Muscle layer of colon (tissue), 2 donors: Measurements from ENCODE around the gene GTF2A1.

Experiments used
- H3K27ac ChIP-seq: one replicate; pipeline ENCODE4 v1.7.0; 2013; ENCODE audit warnings: low read depth, mild to moderate bottlenecking, low read length, moderate library complexity
- H3K27me3 ChIP-seq, 2 donors: one replicate each; pipeline ENCODE4 v1.7.0; 2013; ENCODE audit warnings: low read length in 2 of 2, mild to moderate bottlenecking in 2 of 2; ENCODE audit not compliant: insufficient read depth in 2 of 2, control insufficient read depth in 1 of 2
- H3K36me3 ChIP-seq: one replicate; pipeline ENCODE4 v1.7.0; 2013; ENCODE audit warnings: mild to moderate bottlenecking, low read length; ENCODE audit not compliant: insufficient read depth
- H3K4me1 ChIP-seq: one replicate; pipeline ENCODE4 v1.7.0; 2013; ENCODE audit warnings: mild to moderate bottlenecking, low read length; ENCODE audit not compliant: insufficient read depth
- H3K4me3 ChIP-seq, 2 donors: one replicate each; pipeline ENCODE4 v1.7.0; 2013; ENCODE audit warnings: low read length in 2 of 2, low read depth in 1 of 2, mild to moderate bottlenecking in 1 of 2, moderate library complexity in 1 of 2
- H3K9ac ChIP-seq: one replicate; pipeline ENCODE4 v1.7.0; 2013; ENCODE audit warnings: low read length
- H3K9me3 ChIP-seq: one replicate; pipeline ENCODE4 v1.7.0; 2013; ENCODE audit warnings: mild to moderate bottlenecking, low read length
- donor health status: abdominal sarcoma.
- donor health status: Adenocarcinoma of cecum.

The GTF2A1 gene

DNA sequence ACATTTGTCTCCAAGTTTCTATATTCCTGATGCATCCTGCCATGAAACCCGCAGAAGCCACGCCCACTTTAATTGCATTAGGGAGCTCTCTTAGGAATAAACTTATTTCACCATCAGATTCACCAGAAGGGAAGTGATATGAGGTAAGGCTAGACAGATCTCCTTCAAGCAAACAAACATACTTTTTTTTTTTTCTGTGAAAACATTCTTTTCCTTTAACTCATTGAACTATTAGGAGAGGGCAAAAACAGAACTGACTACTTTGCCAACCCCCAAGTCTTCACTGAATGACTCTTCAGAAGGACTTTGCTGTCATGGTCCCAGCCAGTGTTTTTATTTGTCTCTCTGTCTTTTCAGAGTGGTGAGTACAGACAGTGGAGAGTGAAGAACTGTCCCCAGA is 48.4 kb downstream of the GTF2A1 start:
- Histone ChIP-seq H3K4me3 (no peak overlapping the region), H3K27me3 (no peaks in the 10 kb centered on the region), H3K9ac (no peak overlapping the region), H3K36me3 (no peaks in the 10 kb centered on the region), H3K4me1 (peaks cover 6% of the 10 kb centered on the region), H3K9me3 (no peaks in the 10 kb centered on the region), H3K27ac (no peak overlapping the region)

DNA sequence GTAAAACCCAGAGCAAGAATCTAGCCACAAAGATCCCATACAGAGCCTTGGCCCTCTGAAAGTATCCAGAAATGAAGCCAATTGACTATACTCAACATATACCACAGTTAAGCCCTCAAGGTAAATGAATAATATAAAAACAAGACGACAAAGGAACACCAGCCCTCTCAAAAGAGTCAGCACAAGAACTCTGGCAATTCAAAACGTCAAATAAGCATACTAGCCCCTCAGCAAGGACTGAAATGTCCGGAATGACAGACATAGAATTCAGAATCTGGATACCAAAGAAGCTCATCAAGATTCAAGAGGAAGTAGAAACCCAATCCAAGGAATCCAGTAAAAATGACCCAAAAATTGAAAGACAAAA is 49.9 kb downstream of the GTF2A1 start:
- Histone ChIP-seq H3K36me3 (no peaks in the 10 kb centered on the region), H3K9me3 (no peaks in the 10 kb centered on the region), H3K4me3 (peak overlapping the region in 1 of 2 donors; percentile 83), H3K4me1 (peaks cover 6% of the 10 kb centered on the region), H3K9ac (peak overlapping the region; percentile 47), H3K27me3 (no peaks in the 10 kb centered on the region), H3K27ac (no peak overlapping the region)

DNA sequence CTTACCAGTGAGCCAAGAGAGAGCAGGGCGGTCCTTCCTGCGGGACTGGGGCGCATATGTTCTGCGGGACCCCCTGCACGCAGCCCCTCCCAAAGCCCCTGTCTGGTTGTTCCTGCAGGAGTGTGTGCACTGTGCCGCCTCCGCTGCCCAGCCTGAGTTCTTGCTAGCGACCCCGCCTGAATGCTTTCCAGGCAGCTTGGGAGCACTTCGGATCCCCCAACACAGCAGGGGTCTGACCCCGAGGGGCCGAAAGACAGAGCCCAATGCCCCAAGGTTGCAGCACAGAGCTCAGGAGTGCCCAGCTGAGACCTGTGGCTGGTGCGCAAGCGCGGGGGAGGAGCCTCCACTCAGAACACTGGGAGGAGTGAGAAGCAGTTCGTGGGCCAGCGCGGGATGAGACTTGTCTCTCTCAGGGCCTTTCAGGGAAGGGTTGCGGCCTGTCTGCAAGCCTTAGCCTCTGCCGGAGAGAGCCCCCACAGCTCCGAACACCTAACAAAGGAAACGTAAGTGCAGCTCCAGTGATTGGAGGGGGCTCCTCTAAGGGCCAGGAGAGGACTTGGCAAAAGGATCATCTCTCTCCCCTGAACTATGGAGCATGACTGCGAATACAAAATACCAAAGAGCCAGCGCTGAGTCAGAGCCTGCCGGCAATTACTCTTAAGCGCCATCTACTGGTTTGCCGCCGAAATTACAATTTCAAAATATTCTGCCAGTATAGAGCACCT is 50.5 kb downstream of the GTF2A1 start:
- no peaks in the 10 kb centered on the region for H3K9me3 ChIP-seq
- H3K4me3 ChIP-seq, result peak overlapping the region; percentile 71 to 83
- H3K27me3 ChIP-seq, result no peaks in the 10 kb centered on the region
- peak overlapping the region; percentile 70 for H3K27ac ChIP-seq
- H3K4me1 ChIP-seq, result peaks cover 6% of the 10 kb centered on the region
- peak overlapping the region; percentile 77 for H3K9ac ChIP-seq
- H3K36me3 ChIP-seq, result no peaks in the 10 kb centered on the region

DNA sequence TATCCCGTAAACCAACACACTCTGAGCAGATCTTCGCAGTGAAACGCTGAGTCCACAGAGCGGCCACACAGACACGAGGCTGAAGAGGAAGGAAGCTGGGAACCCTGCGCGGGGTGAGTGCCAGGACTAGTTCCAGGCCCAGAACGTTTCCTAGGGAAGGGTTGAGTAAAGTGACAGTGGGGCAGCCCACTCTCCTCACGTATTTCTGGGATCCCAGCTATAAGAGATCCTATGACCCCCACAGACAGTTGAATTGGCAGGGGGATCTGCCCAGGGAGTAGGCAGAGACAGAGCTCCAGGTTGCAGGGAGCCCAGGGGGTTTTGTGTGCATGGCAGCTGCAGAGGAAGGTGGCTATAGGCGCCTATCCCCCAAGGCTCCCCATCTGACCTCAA is 51.1 kb downstream of the GTF2A1 start:
- Histone ChIP-seq H3K4me1 (peaks cover 6% of the 10 kb centered on the region), H3K36me3 (no peaks in the 10 kb centered on the region), H3K4me3 (peak overlapping the region; percentile 71 to 83), H3K27ac (peak overlapping the region; percentile 70), H3K9me3 (no peaks in the 10 kb centered on the region), H3K27me3 (no peaks in the 10 kb centered on the region), H3K9ac (peak overlapping the region; percentile 77)

DNA sequence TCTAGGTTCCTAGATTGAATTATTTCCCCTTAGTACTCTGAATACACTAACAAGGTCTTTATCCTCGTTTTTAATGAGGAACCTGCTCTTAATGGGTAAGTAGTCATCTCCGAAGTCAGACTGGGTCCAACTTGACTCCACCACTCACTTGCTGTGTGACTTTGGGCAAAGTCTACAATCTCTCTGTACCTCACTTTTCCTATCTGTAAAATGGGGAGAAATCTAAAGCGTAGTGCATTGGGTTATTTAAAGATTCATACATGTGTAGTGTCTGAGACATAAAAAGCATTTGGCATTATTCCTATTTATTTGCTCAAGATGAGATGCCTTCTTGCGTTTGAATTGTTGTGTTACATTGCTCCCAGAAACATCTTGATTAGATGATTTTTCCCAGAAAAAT is 51.5 kb downstream of the GTF2A1 start:
- Histone ChIP-seq H3K36me3 (no peaks in the 10 kb centered on the region), H3K9me3 (no peaks in the 10 kb centered on the region), H3K27me3 (no peaks in the 10 kb centered on the region), H3K4me3 (peak overlapping the region in 1 of 2 donors; percentile 83), H3K4me1 (peaks cover 6% of the 10 kb centered on the region), H3K27ac (peak overlapping the region; percentile 70), H3K9ac (peak overlapping the region; percentile 77)

DNA sequence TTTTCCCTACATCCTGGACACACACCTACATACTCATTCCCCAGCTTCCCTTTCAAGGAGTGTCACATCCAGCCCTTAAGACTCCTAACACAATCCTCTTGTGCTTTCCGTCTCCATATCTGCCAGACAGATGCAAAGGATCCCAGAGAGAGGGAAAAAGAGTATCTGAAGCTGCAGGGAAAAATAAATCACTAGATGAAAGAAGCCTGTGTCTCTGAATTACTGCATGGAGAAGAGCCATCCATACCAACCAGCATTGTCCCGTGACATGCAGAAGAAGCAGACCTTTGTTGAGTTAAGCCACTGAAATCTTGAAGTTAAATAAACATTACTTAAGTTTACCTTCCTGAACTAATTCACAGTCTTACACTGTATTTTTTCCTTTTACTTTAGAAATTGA is 54.6 kb downstream of the GTF2A1 start:
- H3K27me3 ChIP-seq, result no peaks in the 10 kb centered on the region
- peaks cover 6% of the 10 kb centered on the region for H3K4me1 ChIP-seq
- H3K4me3 ChIP-seq, result no peak overlapping the region
- no peaks in the 10 kb centered on the region for H3K36me3 ChIP-seq
- no peaks in the 10 kb centered on the region for H3K9me3 ChIP-seq
- H3K27ac ChIP-seq, result no peak overlapping the region
- H3K9ac ChIP-seq, result no peak overlapping the region

DNA sequence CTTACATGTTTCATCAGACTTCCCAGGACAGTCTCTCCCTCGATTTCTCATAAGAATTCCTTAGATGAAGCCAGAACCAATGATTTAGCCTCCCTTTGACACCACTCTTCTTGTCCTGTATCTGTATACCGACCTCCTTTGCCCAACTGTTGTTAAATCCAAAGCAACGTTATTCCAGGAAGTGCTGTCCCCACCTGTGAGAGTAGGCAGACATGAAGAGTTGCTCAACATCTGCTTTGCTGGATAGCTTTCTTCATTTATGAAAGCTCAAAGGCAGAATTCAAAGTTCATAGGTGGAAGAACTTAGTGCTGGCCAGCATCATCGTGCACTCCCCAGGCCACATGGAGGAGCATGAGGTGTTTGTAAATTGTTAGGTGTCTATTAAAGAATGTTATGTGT is 55.6 kb downstream of the GTF2A1 start:
- no peak overlapping the region for H3K9ac ChIP-seq
- no peaks in the 10 kb centered on the region for H3K27me3 ChIP-seq
- H3K4me1 ChIP-seq, result no peaks in the 10 kb centered on the region
- no peak overlapping the region for H3K27ac ChIP-seq
- H3K9me3 ChIP-seq, result no peaks in the 10 kb centered on the region
- H3K36me3 ChIP-seq, result no peaks in the 10 kb centered on the region
- H3K4me3 ChIP-seq, result no peak overlapping the region

DNA sequence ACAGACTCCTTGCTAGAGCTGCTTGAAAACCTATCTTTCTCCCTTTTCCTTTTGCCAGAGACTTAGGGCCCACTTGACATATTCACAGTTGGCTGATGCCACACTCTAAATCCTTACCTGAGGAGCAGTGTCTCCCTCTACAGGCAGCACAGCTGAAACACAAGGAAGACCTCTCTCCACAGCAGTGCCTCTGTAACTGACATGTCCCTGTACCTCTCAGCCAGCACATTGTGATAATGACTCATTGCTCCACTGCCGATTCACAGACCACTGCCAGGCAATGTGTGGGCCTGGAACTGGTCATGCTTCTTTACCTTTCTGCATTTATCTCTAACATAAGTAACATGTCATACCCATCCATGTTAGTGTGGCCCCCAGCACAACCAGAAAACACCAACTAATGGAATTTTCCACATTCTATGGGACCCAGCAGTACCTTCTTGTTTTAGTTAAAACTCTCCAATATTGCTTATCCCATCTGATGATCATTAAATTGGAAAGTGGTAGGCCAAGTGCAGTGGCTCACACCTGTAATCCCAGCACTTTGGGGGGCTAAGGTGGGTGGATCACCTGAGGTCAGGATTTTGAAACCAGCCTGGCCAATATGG is 56.5 kb downstream of the GTF2A1 start:
- no peak overlapping the region for H3K4me3 ChIP-seq
- H3K36me3 ChIP-seq, result no peaks in the 10 kb centered on the region
- no peak overlapping the region for H3K27ac ChIP-seq
- H3K9me3 ChIP-seq, result no peaks in the 10 kb centered on the region
- H3K27me3 ChIP-seq, result no peaks in the 10 kb centered on the region
- no peak overlapping the region for H3K9ac ChIP-seq
- H3K4me1 ChIP-seq, result no peaks in the 10 kb centered on the region

DNA sequence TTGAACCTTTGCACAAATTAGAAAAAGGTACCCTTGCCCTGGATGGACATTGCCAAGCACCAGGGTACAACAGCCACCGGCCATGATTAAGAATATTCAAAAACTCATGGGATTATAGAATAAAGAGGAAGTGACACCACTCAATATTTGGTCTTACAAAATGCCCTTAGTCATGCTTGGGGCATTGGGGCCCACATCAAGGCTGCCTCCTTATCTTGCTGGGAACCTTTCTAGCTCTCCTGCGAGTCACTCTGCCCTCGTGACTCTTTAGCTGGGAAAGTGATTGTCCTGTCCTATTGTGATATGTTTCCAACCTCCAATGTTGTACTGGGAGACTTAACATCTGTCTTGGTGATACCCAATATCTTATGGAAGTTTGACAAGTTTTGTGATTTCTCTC is 57.8 kb downstream of the GTF2A1 start:
- Histone ChIP-seq H3K27me3 (no peaks in the 10 kb centered on the region), H3K9me3 (no peaks in the 10 kb centered on the region), H3K27ac (no peak overlapping the region), H3K4me1 (no peaks in the 10 kb centered on the region), H3K36me3 (no peaks in the 10 kb centered on the region), H3K9ac (no peak overlapping the region), H3K4me3 (no peak overlapping the region)

DNA sequence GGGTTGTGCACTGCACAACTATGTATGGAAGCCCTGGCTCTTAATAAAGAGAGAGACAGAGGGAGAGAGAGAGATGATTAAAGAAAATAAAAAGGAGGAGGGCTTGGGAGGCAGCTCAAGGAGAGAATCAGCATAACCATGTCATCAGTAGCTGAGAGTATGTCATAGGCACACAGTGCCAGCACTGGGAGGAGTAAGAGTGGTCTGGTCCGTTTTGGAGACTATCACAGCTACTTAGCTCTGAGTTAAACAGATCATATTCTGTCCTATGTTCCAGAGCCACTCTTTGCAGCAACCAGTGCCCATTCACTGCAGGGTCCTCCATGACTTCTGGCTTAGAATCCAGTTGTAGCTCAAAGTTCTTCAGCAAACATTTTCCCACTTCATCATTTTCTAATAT is 59.0 kb downstream of the GTF2A1 start:
- Histone ChIP-seq H3K27ac (no peak overlapping the region), H3K9me3 (no peaks in the 10 kb centered on the region), H3K4me1 (no peaks in the 10 kb centered on the region), H3K9ac (no peak overlapping the region), H3K27me3 (no peaks in the 10 kb centered on the region), H3K36me3 (no peaks in the 10 kb centered on the region), H3K4me3 (no peak overlapping the region)

DNA sequence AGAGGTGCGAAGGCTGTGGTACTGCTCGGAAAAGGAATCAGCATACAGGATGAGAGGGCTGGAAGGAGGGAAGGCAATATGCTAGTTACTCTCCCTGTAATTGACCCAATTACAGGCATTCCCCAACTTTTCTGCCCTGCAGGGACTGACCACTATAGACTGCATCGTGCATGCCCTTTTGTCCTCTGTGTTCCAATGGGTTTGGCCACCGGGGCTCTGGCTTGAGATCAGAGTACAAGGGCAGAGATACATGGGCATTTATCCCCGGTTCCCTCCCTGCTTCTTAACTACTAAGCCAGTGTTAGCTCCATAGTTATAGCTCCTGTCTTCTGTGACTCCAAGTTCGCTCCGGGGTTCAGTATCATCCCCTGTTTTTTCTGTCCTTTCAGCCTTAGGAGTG is 59.7 kb downstream of the GTF2A1 start:
- Histone ChIP-seq H3K9ac (no peak overlapping the region), H3K27ac (no peak overlapping the region), H3K9me3 (no peaks in the 10 kb centered on the region), H3K4me3 (no peak overlapping the region), H3K27me3 (no peaks in the 10 kb centered on the region), H3K36me3 (no peaks in the 10 kb centered on the region), H3K4me1 (no peaks in the 10 kb centered on the region)

DNA sequence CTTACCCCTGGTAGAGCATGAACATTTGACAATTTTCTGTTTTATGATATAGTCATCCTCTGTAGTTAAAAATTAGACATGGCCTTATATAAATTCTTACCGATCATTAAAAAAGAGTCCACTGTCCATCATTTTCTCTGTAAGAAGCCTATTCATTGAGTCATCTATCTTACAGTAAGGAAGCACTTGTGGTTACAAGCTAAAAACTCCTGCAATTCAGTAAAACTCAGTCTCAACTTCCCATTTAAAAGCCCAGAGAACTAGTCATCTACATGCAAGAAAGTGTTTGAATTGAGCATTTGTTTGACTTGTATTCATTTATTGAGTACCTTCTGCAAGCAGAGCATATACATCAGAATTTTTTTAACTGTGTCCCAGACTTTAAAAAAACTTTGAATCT is 63.3 kb downstream of the GTF2A1 start:
- H3K4me1 ChIP-seq, result no peaks in the 10 kb centered on the region

More for the DNA sequence above, 63.3 kb downstream of the GTF2A1 start:
- H3K27me3 ChIP-seq, result no peaks in the 10 kb centered on the region
- H3K4me3 ChIP-seq, result no peak overlapping the region
- no peaks in the 10 kb centered on the region for H3K36me3 ChIP-seq
- no peak overlapping the region for H3K9ac ChIP-seq
- no peaks in the 10 kb centered on the region for H3K9me3 ChIP-seq
- no peak overlapping the region for H3K27ac ChIP-seq
